ENCODE data around the gene IFITM5.

IFITM5 gene

GRCh38 chr11:257766-258493 is 41.4 kb downstream of the IFITM5 start:
- no peak for DNase-seq

GRCh38 chr11:256952-257737 is 42.2 kb downstream of the IFITM5 start:
- no peak for DNase-seq

GRCh38 chr11:255816-256215 is 43.5 kb downstream of the IFITM5 start:
- no peak for DNase-seq

GRCh38 chr11:255176-255575 is 44.1 kb downstream of the IFITM5 start:
- DNase-seq, result no peak

- DNase-seq, result no peak
Measured at GRCh38 chr11:253886-254270, 45.4 kb downstream of the IFITM5 start.

GRCh38 chr11:253160-253885 is 46.0 kb downstream of the IFITM5 start:
- DNase-seq, result no peak

- no peak for DNase-seq
Measured at GRCh38 chr11:252666-253065, 46.7 kb downstream of the IFITM5 start.

GRCh38 chr11:251550-251949 is 47.8 kb downstream of the IFITM5 start:
- DNase-seq, result no peak

GRCh38 chr11:250740-251299 is 48.5 kb downstream of the IFITM5 start:
- DNase-seq, result no peak

GRCh38 chr11:250274-250673 is 49.1 kb downstream of the IFITM5 start:
- DNase-seq, result no peak

GRCh38 chr11:249062-249461 is 50.3 kb downstream of the IFITM5 start:
- DNase-seq, result no peak
